Measurements from ENCODE around the gene EFCAB6.

DNA sequence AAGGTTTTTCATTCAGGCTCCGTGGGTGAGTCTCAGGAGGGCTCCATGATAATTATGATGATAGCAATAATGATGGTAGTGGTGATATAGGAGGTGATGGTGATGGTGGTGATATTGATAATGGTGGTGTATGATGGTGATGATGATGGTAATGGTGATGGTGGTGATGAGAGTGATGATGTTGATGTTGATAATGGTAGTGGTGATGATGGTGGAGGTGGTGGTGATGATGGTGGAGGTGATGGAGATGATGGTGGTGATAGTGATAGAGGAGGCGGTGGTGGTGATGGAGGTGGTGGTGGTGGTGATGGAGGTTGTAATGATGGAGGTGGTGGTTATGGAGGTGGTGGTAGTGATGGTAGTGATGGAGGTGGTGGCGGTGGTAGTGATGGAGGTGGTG lies 320.9 kb downstream of the EFCAB6 start:
- TF ChIP-seq ZNF580 (CRISPR knock-in tag; IDR thresholded peaks at IDR 0.05; ENCODE audit: borderline replicate concordance, low read depth) (no peak), ZNF337 (CRISPR knock-in tag; IDR thresholded peaks at IDR 0.05; ENCODE audit: borderline replicate concordance, low read depth) (no peak), FOSL1 (CRISPR knock-in tag; IDR thresholded peaks at IDR 0.05; ENCODE audit: borderline replicate concordance) (no peak), CBX5 (CRISPR knock-in tag; IDR thresholded peaks at IDR 0.05; ENCODE audit: borderline replicate concordance) (no peak), HNRNPH1 (optimal IDR thresholded peaks at IDR 0.05; ENCODE audit: low read depth, low read length) (no peak), ZNF616 (CRISPR knock-in tag; IDR thresholded peaks at IDR 0.05; ENCODE audit: low read depth) (no peak), EZH2 (conservative IDR thresholded peaks at IDR 0.05; ENCODE audit: low read depth, low read length) (no peak)

All from HepG2 (cell line).